Activated CD4-positive, alpha-beta T cell treated with anti-CD3 and anti-CD28 coated beads for 24 hours (primary cell): ENCODE measurements around the gene EML6.
"Not testable (repeated sequence)": the region's sequence is repeated elsewhere in the genome, so short reads cannot be mapped to it uniquely, and the experiment has no call there.

Experiments
- DNase-seq, 2 donors: peaks; one replicate each; pipeline ENCODE4 v3.0.0-alpha.2; 2020; ENCODE audit warnings: low read depth in 2 of 2

The EML6 gene

DNA sequence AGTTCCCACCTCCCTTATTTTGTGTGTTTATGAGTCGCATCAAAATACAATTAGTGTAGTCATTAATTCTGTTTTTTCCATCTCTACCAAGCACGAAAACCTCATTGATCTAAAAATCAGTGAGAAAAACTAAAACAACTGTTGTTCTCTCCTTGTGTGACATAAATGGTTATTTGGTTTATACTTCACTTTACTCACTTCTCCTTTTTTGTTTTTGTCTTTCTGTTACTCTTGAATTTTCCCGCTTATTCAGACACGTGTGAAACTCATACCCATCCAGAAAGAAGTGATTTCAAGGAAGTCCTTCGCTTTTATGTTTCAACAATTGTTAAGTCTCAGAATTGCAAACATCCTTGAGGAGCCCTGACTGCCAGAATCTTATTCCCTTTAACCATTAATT is 121.6 kb downstream of the EML6 start:
- no peak for DNase-seq

DNA sequence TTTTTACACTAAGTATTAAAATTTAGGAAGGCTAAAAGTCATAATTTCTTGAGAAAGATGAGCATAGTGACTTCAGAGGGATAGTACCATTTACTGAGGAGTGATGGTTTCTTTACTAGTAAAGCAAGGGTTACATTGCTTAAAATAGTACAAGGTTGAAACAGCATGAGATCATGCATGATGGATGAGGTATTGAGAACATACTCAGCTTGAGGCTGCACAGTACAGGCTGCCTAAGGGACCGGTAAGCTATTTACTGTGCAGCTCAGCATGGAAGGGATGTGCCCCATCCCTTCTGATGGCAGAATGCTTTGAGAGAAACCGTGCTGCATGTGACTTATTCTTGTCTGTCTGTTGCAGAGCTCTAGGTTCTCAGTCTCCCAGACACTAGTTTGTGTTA is 122.1 kb downstream of the EML6 start:
- DNase-seq, result no peak

DNA sequence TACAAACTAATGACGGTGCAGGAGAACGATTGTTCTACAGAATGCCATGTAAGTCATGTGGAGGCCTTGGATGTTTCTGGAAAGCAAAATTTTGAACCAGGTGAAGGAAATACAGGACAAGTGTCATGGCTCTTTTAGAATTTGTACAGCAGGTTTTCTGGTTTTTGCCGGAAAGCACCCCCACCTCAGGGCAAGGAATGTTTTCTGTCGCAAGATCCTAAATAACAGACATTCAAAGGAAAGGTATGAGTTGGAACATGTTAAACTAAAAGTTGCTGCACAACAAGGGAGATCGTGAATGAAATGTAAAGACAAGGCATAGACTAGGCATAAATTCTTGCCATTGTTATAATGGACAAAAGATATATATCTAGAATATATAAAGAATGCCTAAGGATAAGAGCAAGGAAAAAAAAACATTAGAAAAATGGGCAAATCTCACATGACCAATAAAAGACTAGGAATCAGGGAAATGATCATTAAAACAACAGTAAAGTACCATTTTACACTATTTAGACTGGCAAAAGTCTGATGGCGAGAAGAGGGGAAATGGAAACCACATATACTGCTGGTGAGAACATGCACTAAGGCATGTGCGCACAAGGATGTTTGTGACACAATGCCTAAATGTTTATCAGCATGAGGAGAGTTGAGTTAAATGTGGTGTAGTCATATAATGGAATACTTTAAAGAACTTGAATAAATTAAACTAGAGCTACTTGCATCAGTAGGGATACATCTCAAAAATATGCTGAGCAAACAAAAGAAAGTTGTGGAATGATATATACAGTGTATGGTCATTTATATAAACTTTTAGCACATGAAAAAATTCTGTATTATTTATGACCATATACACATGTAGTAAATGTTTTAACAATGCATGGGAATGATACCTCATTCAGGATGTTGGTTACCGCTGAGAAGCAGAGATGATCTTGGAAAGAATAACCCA is 127.0 kb downstream of the EML6 start:
- DNase-seq, result no peak

DNA sequence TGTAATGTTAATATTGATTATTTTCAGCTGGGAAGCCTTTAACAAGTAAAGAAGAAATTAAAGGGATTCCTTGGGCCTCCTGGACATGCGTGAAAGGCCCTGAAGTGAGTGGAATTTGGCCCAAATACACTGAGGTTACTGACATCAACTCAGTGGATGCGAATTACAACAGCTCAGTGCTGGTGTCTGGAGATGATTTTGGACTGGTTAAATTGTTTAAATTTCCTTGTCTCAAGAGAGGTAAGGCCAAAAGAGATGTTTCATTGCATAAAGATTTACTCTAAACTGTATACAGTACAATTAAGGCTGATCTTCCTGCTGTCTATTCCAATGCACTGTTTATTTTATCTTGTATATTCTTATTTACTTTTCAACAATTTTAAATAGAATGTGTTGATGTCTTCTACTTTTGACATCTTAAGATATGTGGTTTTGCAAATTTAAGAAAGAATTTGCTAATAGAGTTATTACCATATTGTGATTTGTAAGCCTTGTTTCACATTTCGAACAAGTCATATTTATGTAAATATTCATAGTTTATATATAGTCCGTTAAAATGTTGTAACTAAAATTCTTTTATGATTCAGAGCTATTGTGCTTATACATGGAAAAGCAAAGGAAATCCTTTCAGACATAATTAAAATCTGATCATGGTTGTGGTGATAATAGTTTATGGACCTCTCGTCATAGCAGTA is 130.3 kb downstream of the EML6 start:
- DNase-seq, result no peak

DNA sequence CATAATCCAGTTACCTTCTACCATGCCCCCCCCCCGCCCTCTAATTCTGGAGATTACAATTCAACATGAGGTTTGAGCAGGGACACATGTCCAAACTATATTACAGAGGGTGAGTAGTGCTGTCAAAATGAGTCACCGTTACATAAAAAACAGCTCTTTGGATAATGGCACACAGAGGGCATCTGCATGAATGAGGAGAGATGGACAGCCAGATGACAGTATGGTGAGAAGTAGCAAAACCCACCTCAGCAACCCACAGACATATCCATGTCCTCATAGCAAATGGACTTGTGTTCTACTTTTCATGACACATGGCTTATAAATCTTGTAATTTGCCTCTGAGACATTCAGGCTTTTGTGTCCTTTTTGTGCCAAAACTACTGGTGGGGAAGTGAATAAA is 132.0 kb downstream of the EML6 start:
- DNase-seq, result no peak

DNA sequence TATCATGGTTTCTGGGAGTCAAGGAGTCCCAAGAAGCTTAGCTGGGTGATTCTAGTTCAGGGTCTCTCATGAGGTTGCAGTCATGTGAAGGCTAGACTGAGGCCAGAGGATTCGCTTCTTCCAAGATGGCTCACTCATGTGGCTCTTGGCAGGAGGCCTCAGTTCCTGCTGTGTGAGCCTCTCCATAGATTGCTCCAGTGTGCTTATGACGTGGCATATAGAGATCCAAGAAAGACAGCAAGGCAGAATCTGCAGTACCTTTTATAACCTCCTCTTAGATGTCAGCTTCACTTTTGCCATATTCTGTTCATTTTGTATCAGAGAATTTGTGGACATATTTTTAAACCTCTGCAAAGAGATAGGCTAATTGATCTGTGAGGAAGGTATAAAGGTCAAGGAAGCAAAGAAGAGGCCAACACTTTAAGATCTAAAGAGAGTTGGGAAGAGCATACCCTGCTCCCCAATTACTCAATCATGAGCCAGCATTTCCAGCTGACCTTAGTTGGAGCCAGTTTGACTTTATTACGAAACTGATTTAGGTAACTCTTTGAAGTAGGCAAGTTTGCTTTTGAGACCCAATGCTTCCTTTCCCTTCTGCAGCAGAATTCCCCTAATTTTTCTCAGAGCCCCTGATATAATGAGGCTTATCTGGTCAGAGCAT is 134.7 kb downstream of the EML6 start:
- DNase-seq, result no peak

DNA sequence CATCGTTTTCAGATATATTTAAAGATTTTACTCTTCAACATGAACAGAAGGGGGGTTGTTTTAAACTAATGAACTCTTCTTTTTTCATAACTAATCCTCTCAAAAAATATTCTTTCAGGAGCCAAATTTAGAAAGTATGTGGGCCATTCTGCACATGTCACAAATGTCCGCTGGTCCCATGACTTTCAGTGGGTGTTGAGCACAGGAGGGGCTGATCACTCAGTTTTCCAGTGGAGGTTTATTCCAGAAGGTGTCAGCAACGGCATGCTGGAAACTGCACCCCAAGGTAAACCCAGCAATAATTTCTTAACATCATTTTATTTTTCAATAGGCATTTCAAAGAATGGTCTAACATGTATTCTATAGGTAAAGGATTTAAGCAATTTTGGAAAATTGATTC is 136.0 kb downstream of the EML6 start:
- DNase-seq, result no peak

DNA sequence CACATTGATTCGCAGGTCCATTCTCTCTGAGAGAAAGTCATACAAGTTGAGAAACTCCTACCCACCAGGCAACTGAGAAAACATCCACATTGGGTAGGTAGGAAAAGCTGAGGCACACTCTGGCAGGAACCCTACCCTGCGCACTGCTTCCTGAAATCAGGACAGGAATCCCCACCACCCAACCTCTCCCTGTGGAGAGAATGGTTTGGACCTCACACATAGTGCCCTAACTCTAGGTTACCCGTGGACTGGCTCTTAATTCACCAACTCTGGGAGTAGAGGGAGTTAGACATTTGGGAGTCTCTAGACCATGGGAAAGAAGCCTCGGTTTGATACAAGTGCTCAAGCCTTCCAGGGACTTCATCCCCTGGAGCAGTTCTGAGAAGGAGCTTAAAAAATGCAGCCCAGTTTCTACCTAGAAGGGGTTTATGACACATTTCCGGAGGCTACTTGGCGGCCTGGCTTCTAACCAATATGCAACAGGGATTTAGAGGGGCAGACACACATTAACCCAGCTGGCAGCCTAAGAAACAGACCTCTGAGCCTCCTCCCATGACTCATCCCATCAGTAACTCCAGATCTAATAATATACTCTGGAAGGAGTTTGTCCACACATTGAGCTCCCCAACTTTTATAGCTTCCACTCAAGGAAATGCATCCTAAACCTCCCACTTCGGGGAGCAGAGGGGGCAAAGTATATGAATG is 136.7 kb downstream of the EML6 start:
- no peak for DNase-seq

DNA sequence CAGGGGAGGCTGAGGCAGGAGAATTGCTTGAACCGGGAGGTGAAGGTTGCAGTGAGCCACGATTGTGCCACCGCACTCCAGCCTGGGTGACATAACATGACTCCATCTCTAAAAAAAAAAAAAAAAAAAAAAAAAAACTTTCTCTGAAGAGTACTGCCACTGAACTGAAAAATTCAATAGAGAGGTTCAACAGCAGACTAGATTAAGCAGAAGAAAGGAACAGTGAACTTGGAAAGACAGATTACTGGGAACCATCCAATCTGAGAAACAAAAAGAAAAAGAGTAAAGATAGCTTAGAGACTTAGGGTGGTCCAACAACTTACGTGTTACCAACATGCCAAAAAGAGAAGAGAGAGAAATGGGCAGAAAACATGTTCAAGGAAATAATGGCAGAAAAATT is 138.8 kb downstream of the EML6 start:
- DNase-seq, result no peak

DNA sequence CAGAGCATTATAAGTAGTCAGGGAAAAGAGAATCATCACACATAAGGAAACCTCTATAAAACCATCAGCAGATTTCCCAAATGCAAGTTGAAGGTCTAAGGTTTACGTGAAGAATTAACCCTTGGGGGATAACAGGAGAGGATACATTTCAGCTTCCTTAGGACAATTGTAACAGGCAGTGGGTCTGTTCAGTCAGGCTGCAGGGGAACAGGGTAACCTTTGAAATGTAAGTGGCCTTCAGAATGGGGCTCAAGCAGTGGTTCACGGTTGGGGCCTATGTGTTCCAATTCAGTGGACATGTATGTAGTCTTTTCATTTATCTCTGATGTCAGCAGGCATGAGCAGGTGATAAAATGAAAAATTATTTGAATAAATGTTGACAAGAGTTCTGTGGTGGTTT is 139.3 kb downstream of the EML6 start:
- DNase-seq, result no peak

DNA sequence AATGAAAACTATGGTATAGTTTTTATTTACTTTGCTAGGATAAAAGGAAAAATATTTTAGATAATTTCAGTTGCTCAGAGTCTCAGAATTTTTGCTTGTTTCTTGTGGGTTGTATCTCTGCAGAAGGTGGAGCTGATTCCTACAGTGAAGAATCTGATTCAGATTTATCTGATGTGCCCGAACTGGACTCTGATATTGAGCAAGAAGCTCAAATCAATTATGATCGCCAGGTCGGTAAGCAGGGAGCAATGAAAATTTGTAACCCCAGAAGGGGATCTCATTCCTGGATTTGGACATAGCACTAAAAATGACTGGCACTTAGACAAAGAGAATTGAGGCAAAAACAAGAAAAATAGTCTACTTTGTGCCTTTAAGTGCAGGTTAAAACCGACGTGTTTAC is 140.2 kb downstream of the EML6 start:
- DNase-seq, result no peak

DNA sequence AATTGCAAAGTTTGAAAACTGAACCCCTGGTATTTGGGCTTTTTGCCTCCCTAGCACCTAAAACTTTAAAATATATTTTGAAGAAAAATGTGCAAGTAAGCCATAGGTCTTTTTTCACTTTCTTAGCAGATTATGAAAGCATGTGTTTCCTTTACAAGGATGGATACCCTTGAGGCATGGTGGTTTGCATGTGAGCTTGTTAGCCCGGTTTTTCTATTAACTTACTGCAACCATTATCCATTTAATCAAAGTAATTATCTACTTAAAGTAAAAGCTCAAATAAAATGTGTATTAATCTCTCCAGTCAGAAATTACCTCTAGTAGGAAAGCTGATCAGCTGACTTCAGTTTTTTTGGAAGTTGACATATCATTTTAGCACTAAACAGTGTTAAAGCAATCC is 140.6 kb downstream of the EML6 start:
- no peak for DNase-seq

DNA sequence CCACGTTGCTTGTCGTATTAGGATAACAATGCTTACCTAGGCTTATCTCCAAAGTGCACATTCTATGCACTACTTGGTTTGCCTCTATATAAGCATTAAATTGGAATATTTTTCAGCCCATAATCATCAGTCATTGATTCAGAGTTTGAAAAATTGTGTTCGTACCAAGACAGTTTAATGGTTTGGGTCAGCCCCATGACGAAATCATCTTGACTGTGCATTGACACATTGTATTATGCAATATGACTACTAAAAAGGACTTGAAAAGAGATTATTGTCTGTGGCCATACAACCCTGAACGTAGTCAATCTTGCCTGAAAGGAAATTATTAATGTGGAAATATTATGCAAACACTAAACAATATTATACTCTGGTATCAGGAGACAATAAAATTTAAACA is 141.3 kb downstream of the EML6 start:
- DNase-seq, result no peak

DNA sequence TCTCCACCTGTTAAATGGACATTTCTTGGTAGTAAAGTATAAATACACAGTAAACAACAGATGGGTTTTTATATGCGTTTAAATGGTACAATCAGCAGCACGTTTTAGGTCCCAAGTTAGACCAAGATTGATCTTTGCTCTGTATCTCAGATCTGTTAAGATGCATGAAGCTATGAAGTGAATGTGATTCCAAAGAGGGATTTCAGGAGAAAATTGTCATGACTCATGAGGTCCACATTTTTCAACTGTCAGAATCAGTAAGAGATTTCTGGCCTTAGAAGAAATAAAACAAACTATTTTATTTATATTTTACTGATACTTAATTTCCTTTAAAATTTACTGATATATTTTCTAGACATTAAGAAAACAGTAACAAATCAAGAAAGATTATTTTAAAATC is 142.7 kb downstream of the EML6 start:
- DNase-seq, result no peak

DNA sequence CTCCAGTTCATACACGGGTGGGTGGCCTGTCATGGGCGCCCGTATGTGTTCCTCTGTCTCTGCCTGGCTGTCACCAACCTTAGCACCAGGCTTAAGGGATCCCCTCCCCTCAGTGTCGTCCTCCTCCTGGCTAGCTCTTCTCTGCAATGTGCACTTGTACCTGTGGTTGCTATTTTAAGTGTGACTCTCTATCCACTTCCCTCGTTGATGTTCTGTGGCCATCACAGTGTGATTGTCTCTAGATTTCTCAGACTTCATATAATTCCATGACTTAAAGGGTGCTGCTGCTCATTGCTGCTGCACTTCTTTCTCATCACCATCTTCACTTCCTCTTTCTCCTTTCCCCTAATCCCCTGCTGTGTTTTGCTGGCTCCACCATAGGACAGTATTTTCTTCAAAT is 143.4 kb downstream of the EML6 start:
- DNase-seq, result no peak

DNA sequence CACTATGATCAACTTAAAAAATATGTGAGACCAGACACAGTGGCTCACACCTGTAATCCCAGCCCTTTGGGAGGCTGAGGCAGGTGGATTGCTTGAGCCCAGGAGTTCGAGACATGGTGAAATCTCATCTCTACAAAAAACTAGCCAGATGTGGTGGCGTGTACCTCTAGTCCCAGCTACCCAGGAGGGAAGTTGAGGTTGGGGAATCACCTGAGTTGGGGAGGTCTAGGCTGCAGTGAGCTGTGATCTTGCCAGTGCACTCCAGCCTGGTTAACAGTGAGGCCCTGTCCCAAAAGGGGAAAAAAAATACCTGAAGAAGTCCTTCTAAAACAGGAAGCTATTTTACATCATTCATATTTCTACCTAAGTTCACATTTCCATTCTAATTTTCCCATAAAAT is 144.0 kb downstream of the EML6 start:
- no peak for DNase-seq

DNA sequence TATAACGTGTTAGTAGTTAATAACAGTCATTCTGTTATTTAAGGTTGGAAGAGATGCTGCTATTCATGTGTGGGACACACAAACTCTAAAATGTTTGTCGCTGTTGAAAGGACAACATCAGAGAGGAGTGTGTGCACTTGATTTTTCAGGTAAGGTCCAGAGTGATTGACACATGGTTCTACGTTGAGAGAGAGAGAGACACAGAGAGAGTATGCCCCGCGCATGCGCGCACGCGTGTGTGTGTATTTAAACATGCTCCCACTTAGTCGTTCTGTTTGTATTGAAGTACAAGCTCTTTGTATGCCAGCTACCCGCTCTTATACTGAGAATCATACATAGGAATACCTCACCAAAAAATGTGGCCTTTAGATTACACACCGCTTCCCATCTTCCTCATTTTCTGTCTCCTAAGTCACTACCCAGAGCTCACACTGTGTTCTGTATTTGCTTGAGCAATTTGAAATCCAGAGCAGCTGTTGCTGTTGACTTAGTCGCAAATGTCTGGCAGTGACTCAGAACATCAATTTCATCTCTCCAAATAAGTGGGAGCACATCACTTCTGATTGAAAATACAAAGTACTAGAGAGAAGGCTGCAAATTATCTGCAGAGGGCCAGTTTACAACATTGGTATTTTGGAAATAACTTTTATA is 148.1 kb downstream of the EML6 start:
- no peak for DNase-seq

DNA sequence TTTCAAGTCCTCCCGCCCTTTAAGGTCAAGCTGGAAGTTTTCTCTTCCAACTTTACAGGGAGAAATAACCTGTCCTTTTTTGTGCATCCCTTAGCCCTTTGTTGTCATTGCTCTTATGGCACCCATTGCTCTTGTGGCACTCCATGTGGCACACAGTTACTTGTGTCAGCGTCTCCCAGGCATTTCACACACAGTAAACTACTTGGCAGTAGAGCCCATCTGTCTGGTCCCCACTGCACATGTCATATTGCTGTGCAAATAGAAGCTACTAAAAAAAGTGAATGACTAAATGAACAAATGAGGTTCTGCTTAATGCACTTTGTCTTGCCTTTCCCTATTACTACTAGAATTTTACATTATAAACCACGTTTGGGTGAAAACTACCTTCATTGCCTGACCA is 149.3 kb downstream of the EML6 start:
- no peak for DNase-seq

DNA sequence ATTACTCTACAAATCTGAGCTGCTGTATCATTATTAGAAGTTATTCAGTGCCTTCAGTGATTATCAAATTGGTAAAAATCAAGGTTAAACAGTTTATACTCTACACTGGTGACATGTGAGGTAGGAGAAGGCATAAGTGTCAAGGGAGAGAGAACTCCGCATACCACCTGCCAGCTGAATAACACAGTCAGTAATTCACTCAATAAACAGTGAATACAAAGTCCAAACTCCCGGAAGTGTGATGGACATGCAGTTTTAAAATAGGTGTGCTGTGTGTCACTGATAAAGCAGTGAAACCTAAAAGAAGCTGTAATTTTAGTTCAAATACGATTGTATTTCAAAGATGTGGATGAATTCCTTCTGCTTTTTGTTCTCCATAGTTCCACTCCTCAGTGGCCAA is 149.8 kb downstream of the EML6 start:
- not testable (repeated sequence) for DNase-seq

DNA sequence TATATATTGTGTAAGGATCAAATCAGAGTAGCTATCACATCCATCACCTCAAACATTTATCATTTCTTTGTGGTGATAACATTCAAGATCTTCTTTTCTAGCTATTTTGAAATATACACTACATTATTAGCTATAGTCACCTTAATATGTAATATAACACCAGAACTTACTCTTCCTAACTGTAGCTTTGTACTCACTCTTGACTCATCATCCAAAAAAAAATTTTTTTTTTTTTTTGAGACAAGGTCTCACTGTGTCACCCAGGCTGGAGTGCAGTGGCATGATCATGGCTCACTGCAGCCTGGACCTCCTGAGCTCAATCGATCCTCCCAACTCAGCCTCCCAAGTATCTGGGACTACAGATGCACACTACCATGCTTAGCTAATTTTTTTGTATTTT is 153.3 kb downstream of the EML6 start:
- DNase-seq, result no peak

DNA sequence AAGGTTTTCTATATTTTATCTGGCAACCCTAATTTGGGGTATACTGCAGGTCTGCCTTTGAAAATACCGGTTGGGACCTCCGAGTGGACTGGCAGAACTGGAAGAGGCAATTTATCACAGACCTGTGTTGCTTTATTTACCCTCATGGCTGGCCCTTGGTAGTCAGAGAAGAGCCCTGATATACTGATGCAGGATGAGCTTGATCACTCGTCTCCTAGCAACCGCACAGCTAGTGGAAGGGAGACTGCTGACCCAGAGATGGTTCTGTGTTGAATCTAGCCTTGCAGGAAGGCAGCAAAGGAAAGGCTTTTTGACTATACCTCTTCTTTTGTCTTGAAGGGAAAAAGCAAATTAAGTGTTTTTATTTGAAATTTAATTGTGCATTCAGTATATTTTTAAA is 154.7 kb downstream of the EML6 start:
- DNase-seq, result no peak

DNA sequence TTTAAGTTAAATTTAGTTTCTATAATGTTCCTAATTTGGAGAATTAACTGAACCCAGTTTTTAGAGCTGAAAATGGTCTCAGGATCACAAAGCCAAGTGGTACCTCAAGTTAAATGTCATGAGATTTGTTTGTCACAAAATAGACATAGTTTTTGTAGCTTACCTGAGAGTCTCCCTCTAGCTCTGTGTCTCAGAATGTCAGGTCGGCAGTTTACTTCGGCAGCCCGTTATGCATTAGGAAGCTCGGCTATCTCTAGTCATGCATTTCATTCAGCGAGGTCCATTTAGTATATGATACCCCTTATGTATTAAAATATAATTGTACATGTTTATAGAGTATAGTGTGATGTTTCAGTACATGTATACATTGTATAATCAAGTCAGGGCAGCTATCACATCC is 155.6 kb downstream of the EML6 start:
- DNase-seq, result no peak
